GM19324 (cell line): Measurements from ENCODE around the gene DHX36.

ENCODE experiments used
- ATAC-seq: cut with Tn5 transposase; IDR thresholded peaks from one replicate; pipeline ENCODE4 v1.9.1; 2021; ENCODE audit warnings: mild to moderate bottlenecking, moderate library complexity; ENCODE audit not compliant: unreplicated experiment, low FRiP score

DHX36 gene

GRCh38 chr3:154294016-154294415 lies 30.3 kb downstream of the DHX36 start:
- ATAC-seq: no peak

DNA sequence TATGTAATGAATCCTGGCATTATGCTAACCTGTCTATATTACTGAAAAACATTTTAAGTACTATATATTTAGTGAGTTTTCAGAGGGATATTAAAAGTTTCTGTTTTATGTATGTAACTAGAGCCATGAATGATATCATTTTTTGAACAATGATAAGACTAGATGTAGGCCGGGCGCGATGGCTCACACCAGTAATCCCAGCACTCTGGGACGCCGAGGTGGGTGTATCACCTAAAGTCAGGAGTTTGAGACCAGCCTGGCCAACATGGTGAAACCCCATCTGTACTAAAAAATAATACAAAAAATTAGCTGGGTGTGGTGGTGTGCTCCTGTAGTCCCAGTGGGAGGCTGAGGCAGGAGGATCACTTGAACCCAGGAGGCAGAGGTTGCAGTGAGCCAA lies 34.1 kb downstream of the DHX36 start:
- no peak for ATAC-seq

DNA sequence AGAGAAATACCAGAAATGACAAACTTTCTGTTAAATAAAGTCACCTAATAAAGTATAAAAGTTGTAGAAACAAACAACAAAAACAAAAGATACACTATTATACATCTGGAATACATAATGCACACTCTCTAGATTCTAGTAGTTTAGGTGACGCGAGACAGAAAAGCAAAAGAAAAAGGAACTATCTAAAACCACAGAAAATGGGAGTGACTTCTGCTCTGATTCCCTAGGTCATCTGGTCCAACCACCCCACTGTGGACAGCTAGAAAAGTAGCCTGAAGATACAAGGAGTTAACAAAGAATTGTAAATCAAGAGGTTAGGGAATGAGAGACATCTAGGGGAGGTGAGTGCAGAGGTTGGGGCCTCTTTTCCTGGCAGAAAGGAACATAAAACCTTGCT lies 39.1 kb downstream of the DHX36 start:
- ATAC-seq: no peak

DNA sequence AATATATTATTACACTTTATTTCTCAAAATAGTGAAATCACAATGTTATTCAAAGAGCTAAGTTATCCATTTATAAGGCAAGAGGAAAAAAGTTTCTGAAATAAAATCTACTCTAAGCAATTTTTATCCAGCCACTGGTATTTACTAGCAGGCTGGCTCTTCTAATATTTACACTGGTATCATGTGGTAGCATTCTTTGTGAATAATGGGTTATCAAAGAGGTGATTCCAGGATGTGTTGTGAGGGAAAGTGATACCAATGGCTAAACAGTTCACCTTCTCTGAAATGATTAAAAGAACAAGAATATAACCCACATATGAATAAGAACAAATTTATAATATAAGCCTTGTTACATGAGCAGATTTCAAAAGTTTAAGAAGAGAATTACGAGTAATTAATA lies 44.1 kb downstream of the DHX36 start:
- no peak for ATAC-seq

DNA sequence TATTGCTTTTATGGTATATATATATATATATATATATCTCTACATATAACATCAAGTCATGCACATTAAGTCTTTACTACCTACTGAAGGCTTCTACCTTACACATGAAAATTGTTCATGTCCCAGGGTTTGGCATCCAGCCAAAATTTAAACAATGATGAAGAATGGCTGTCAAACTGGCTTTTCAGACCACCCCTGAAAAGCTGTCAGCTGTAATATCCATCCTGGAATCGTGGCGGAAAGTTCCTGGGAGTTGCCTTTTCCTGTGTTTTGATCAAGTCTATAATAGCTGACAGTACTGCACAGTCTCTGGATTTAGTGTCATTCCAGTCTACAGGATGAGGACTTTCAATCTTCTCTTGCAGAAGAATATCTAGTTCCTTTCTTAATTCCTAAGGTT lies 48.3 kb downstream of the DHX36 start:
- no peak for ATAC-seq

DNA sequence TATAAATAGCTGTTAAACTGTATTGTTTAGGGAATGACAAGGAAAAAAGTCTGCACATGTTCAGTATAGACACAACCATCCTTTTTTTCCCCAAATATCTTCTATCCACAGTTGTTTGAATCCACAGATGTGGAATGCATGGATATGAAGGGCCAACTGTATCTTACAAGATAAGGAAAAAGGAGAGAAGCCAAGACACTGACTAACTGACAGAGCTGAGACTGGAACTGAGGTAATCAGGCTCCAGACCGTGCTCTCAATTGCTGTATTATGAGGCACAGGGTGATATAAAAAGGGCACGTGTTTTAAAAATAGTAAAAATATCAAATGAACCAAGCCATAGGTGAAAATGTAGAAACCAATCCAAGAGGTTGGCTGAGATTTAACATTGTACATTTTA lies 49.0 kb downstream of the DHX36 start:
- no peak for ATAC-seq

- no peak for ATAC-seq
Measured at GRCh38 chr3:154274348-154274747, 49.9 kb downstream of the DHX36 start.

DNA sequence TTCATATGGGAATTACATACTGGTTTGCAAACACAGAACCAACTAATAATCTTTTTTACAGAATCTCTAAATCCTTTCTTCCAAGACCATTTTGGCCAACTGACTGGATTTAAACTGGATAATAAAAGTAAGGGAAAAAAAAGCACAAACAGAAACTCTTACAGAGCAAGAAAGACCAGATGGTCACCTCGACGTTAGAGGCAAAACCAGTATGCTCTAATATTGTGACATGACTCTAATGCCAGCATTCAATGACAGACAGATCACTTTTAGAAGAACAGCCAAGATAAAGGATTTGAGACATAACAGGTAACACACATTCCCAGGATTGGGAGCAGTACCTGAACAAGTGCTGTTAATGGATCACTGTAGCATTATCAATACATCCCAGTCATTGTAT lies 50.9 kb downstream of the DHX36 start:
- ATAC-seq: no peak

- no peak for ATAC-seq
Measured at GRCh38 chr3:154254527-154254926, 69.8 kb downstream of the DHX36 start.

DNA sequence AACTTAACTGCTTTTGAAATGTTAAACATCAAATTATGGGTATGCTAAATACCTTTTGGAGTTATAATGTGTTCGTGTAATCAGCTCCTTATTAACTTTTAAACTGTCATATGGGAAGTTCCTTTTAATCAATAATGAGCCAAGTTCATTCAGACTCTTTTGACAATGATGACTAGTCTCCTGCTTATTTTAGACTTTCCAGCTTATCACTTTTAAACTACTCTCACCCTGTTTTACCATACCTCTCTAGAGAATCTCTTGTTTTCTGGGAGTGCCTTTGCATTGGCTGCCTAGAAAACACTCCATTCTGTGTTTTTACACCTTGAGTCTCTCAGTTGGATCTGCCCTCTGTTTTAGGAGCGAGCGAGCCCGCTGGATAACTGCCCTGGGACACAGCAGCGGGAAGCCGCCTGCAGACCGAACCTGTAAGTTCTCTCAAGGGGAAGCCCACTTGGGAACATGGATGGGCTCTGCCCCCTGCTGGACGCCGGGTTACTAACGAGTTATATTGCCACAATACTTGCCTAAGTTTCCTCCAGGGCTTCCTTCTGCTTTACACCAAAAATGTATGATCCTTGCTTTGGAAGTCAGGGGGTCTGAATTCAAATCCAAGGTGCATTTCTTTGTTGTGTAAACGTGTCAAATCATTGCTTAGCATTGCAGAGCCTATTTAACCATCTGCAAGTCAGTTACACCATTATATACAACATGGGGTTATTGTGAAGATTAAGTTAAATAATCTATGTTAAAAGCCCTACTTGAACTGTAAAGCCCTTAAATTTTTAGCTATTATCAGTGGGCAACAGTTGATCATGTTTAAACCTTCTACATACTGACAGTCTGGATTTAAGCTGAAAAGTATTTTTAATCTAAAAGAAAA lies 71.3 kb downstream of the DHX36 start:
- ATAC-seq: peak; percentile 77

DNA sequence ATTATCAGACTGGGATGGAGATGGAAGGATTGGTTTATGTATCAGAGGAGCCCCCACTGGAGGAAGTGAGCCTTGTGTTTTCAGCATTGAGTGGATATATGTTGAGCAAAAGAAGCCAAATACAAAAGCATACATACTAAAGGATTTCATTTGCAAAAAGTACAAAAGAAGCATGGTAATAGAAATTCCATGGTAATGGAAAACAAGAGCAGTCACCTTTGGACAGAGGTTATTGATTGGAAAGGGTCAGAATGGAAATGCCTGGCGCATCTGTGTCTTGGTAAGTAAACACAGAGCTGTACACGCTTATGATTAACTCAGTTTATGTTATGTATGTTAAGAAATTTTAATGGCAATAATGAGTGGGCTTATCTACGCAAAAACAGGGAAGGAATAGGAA lies 72.7 kb downstream of the DHX36 start:
- ATAC-seq: no peak

GRCh38 chr3:154250291-154250690 lies 74.0 kb downstream of the DHX36 start:
- ATAC-seq: no peak

GRCh38 chr3:154247806-154248415 lies 76.4 kb downstream of the DHX36 start:
- no peak for ATAC-seq

- ATAC-seq: no peak
Measured at GRCh38 chr3:154244644-154245043, 79.6 kb downstream of the DHX36 start.

GRCh38 chr3:154243353-154243752 lies 80.9 kb downstream of the DHX36 start:
- no peak for ATAC-seq

- no peak for ATAC-seq
Measured at GRCh38 chr3:154242766-154243165, 81.5 kb downstream of the DHX36 start.

GRCh38 chr3:154241496-154241895 lies 82.8 kb downstream of the DHX36 start:
- no peak for ATAC-seq

DNA sequence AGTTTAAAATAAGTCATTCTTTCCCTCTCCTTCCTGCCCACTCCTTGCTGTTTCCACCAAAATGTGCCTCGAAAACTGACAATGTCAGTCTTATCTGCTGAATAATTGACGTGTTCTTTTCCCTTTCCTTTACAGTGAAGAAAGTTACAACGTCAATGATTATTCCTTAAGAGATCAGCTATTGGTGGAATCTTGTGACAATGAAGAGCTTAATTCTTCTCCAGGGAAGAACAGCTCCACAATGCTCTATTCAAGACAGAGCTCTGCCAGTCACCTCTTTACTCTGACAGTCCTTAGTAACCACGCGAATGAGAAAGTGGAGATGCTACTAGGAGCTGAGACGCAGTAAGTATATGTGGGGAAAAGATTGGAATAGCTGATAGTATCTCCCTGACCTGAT lies 84.1 kb downstream of the DHX36 start:
- ATAC-seq: no peak

- ATAC-seq: no peak
Measured at GRCh38 chr3:154236331-154236730, 88.0 kb downstream of the DHX36 start.

DNA sequence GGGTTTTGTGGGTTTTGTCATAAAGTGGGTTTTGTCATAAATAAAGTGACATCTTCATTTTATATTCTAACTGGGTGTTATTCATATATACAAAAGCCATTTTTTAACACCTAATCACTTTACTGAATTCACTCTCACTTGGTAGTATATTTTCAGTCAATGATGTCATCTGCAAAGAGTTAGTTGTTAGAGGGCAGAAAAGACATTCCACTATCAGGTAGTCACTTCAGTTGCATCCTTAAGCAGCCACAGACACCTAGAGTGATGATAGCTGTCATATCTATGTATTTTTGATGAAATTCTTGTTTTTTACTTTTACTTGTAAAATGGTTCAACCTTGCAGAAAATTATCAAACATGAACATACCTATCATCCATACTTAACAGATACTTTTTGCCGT lies 89.0 kb downstream of the DHX36 start:
- no peak for ATAC-seq

DNA sequence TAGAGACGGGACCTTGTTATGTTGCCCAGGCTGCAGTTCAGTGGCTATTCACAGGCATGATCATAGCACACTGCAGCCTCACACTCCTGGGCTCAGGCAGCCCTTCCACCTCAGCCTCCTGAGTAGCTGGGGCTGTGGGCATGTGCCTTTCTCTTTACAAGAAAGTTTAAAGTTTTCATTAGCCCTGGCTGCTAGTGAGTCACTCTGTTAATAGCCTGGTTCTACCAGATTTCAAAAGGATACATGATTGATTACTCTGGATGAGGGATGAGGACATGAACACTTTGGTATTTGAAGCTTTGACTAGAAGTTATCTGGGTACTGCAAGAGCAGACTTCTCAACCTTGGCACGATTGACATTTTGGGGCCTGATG lies 95.1 kb downstream of the DHX36 start:
- ATAC-seq: no peak

DNA sequence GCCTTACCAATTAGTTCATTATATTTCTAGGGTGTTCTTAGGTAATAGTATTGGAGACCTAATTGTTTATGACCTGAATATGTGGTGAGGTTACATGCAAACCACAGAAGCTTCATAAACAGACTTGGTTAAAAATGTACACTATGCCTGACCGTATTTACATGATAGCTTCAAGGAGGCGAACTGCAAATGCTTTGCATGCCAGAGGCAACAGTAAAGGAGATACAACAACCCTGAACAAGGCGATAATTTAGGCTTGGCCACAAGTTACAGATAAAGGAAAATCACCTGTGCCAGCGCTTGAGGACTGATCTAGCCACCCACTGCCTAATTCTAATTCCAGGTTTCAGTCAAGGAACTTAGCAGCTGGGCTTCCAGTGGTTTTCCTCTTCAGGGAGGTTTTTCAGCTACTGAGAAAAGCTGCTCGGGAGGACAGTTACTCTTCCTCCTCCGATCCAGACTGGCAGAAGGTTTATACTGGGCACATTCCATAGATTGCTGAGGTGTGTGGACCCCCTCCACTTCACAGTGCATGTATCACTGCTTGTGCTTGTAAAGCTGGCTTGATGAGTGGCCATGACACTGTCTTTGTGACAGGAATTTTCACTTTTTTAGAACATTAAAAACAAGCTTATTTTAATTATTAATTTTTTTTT lies 95.6 kb downstream of the DHX36 start:
- ATAC-seq: no peak
